Midbrain (tissue), 1 donor: ENCODE data around the gene LEMD2.
A peak's percentile ranks its signal among the peaks of the same experiment; 100 is the strongest.

ENCODE experiments used
- DNase-seq: peaks from one replicate; lab custom pipeline; 2025; lab: John Stamatoyannopoulos, UW

Gene LEMD2

GRCh38 chr6:33756211-33756954 is 32.5 kb downstream of the LEMD2 start:
- DNase-seq, result no peak

GRCh38 chr6:33755070-33755869 is 33.7 kb downstream of the LEMD2 start:
- no peak for DNase-seq

GRCh38 chr6:33754222-33754621 is 34.7 kb downstream of the LEMD2 start:
- DNase-seq, result no peak

DNA sequence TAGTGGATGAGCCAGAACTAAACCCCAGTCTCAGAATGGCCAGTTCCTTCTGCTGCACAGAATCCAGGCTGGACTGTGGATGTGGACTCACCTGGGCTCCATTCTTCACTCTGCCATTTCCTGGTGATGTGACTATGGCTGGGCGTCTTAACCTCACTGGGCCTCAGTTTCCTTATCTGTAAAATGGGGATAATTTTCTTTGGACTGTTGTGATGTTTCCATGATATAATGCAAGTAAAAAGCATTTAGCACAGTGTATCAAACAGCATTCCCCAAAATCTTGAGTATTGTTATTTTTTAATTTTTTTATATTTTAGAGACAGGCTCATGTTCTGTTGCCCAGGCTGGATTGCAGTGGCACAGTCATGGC is 36.3 kb downstream of the LEMD2 start:
- DNase-seq, result no peak

- DNase-seq, result no peak
Observed at GRCh38 chr6:33751771-33752645, 36.9 kb downstream of the LEMD2 start.

GRCh38 chr6:33750244-33750991 is 38.5 kb downstream of the LEMD2 start:
- DNase-seq, result no peak

DNA sequence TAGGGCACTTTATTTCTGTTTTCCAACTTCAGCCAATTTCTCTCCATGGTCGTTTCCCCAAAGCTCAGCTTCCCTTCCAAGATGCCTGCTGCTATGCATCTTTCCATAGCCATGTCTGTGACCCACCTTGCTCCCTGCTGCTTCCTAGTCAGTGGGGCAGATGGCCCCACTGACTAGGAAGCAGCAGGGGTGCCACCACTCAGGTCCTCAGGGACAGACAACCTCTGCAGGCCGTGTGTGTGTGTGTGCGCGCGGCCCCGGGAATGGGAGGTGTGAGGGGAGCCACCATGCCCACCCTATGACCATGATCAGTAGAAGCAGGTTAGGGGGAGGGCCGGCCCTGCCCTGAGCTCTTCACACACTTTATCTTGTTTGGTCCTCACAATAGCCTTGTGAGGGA is 39.5 kb downstream of the LEMD2 start:
- no peak for DNase-seq

GRCh38 chr6:33748841-33749240 is 40.1 kb downstream of the LEMD2 start:
- no peak for DNase-seq

GRCh38 chr6:33747823-33748222 is 41.1 kb downstream of the LEMD2 start:
- DNase-seq, result no peak

- peak; percentile 87 for DNase-seq
Observed at GRCh38 chr6:33746651-33747100, 42.3 kb downstream of the LEMD2 start, which contains the start of gene IP6K3. TSS of gene IP6K3 (minus strand) at chr6:33746905. CDS start at chr6:33735476, 11,429 bp downstream.

DNA sequence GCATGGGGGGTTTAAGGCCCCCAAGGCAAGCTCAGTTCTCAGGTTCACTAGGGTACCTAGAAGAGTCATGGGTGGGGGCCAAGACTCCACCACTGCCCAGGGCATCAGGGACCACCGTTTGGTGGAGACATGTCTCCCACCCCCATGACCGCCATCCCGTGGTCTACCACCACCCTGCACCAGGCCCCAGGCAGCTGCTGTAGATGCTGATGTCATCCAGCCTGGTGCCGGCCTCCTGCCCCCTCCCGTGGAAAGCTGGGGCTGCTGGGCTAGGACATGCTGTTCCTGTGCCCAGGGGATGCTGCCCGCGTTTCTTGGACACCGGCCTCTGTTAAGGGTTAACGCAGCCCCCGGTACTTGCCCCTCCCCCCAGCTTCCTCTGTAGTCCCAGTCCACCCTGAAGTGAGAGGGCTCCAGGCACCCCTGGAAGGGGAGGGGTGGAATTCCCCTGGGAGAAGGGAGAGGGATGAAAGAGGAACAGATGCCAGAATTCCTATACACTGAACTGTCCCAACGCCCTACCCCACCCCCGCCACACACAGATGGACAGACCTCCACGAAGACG is 42.8 kb downstream of the LEMD2 start:
- peak; percentile 80 for DNase-seq

- DNase-seq, result no peak
Observed at GRCh38 chr6:33745548-33745947, 43.4 kb downstream of the LEMD2 start.

DNA sequence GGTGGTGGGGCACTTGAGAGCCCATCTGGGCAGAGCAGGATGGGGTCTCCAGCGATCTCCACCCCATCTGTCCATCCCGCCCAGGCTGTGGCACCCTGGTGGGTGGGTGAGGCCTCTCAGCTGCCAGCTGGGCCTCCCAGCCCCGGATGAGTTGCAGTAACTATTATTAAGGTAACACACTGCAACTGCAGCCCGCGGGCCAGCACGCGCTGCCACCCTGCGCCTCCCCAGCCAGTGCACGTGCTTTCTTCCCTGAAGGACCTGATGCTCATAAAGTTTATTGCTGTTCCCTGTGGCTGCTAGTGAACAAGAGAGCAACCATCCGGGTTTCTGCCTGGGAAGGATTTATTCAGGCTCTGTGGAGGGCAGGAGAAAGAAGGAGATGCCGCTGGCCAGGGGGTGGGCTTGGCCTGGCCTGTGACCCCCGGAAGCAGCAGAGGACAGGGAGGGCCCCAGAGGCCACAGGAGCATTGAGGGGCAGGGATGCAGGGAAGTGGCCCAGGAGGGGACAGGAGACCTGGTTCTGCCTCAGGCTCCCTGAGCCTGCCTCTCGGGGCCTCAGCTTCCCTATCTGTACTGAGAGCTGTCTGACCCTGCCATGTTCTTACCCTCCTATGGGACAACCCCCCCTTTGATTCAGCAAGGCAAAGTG is 43.9 kb downstream of the LEMD2 start:
- DNase-seq, result no peak

DNA sequence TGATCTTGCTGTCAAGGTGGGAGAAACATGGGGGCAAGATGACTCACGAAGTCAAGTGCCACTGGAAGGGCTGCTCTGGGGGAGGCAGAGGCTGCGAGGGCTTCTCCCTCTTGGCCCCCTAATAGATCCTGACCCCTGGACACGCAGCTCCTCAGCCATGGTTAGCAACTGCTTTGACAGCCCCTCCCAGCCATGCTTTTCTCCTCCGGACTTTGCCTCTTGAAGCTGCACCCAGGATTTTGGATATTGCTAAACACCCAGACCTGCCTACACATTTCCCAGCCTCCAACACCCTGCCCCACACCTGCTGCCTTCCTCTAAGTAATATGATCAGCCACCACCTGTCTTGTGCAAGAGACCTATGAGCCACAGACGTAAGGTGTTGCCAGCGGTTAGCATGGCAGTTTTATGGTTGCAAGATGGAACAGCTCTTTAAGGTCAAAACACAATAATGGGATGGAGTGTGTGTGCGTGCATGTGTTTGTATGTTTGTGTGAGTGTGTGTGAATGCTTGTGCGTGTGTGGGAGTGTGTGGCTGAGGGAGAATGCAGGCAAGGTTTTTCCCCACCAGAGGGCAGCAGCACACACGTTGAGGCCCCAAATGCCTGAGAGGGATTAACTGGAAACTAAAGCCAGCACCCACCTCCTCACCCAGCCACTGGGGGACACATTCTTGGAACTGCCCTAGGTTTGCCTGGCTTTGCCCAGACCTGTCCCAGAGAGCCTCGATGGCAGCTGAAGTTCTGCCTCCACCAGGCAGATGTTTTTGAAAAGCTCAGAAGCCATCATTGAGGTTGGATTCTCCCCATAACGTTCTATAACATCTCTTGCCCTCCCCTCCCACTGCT is 44.7 kb downstream of the LEMD2 start:
- DNase-seq, result peak; percentile 77

DNA sequence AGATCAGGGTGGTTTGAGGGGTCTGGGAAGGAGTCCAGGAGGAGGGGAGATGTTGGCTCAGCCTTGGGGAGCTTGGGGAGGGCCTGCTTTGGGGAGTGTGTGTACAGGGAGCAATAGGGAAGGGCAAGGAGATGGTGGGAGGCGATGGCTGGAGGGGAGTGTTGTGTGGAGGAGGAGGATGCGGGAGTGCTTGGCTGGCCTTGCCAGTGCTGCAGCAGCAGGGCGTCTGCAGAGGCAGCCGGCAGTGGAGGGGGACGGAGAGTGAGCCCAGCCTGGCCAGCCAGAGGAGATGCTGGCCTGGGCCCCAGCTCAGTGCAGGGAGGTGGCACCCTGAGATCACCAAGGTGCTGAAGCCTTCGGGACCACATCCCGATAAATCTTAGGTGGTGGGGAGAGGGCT is 46.1 kb downstream of the LEMD2 start:
- no peak for DNase-seq

DNA sequence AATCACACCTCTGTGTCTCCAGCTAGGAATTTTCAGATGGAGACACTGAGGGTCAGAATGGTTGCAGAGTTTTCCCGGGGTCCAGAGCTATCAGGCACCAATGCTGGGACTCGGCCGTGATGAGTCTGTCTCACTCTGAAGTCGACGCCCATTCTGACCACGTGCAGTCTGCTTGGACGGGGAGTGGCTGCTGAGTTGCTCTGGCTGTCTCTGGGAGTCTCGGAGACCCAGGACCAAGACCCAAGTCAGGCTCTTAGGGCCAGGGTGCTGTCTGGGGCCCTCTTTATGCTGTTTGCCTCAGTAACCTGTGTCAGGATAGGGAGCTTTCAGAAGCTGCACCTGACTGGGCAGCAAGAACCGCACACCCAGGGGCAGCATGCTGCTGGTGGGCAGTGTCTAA is 46.8 kb downstream of the LEMD2 start:
- DNase-seq, result no peak

DNA sequence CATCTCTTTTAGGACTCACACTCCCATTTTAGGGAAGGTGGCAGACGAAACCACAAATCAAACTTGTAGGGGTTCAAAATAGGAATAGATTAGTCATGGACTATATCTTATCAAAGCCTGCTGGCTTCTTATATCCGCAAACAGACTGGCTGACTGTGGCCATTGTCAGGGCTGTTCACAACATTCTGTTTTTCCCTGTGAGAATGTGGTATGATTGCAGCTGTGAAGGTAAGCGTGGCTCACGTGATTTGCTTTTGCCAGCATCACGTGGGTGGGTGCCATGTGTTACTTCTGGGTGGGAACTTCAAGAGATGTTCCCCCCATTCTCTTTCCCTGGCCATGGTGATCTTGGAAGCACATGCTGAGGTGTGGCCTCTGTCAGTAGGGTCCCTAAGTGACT is 48.1 kb downstream of the LEMD2 start:
- DNase-seq, result no peak

DNA sequence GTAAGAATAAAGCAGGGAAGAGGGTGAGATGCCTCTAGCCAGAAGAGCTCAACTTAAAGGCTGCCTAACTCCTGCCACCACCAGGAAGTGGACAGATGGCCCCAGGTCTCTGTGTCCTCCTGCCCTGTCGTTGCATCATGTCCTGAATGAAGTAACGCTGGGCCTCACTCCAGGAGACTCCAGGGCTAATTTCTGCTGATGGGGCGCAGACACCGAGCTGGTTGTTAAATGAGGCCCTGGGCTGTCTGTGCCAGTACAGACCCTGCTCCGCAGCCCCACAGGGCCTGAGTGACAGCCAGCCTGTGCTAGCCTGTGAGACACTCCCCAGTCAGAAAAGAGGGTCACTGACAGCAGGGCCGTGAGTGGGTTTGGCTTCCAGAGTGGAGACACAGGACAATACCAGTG is 48.7 kb downstream of the LEMD2 start:
- no peak for DNase-seq

GRCh38 chr6:33739571-33739970 is 49.4 kb downstream of the LEMD2 start:
- no peak for DNase-seq

GRCh38 chr6:33738879-33739278 is 50.1 kb downstream of the LEMD2 start:
- DNase-seq, result no peak
